ENCODE results near the gene PTPRN2. TPM values are rescaled to one million over a fixed set of nuclear protein-coding genes. Genes with fewer than 3 reads are reported as not detected.

The PTPRN2 gene
- total RNA-seq, 1 experiment from 2014 or later = 2.1 TPM

GRCh38 chr7:157602581-157602980 lies 985.0 kb downstream of the PTPRN2 start:
- ChIA-PET POLR2A (no interaction called here), RAD21 (ENCODE audit: low non-redundant PET in 1 of 2, low total read pairs in 2 of 2, uncharacterized antibody in 2 of 2, unreplicated experiment in 2 of 2) (no interaction called here), CTCF (no interaction called here)
- no peaks in the 10 kb centered on the region for H4K20me1 ChIP-seq (ENCODE audit: insufficient read depth)
- H3K4me3 ChIP-seq (replicated peaks in 1 of 2; ENCODE audit: low read depth in 1 of 2, low read length in 2 of 2) = no peak overlapping the region
- no peak overlapping the region for H2AFZ ChIP-seq (ENCODE audit: low read depth, low read length, poor library complexity, severe bottlenecking)
- no peaks in the 10 kb centered on the region for H3K9me3 ChIP-seq (ENCODE audit: control insufficient read depth in 1 of 2, insufficient read depth in 1 of 2, low read depth in 1 of 2, low read length in 2 of 2)
- ATAC-seq (no peak), DNase-seq (ENCODE audit: low read depth, low spot score) (no peak)
- no peaks in the 10 kb centered on the region for H3K4me1 ChIP-seq (ENCODE audit: control insufficient read depth in 1 of 2, insufficient read depth in 2 of 2, low read length in 2 of 2)
- no peaks in the 10 kb centered on the region for H3K27me3 ChIP-seq (ENCODE audit: insufficient read depth, low read length)
- no peaks in the 10 kb centered on the region for H3K79me2 ChIP-seq (ENCODE audit: insufficient read depth, low read length)
- intact Hi-C loops (cut with micrococcal nuclease) = no loop called here
- TF ChIP-seq CEBPB (IDR thresholded peaks at IDR 0.05; ENCODE audit: low read depth) = no peak
- no peak overlapping the region for H3K9ac ChIP-seq (ENCODE audit: low read length)
- H3K36me3 ChIP-seq (ENCODE audit: control insufficient read depth in 1 of 2, insufficient read depth in 2 of 2, low read length in 2 of 2) = no peaks in the 10 kb centered on the region
- no peak overlapping the region for H3K4me2 ChIP-seq (ENCODE audit: low read length)
- no TSS peak for BruUV-seq (replicated peaks)
- no peaks in the 10 kb centered on the region for H3K9me2 ChIP-seq (ENCODE audit: insufficient read depth)
- no peak overlapping the region for H3K27ac ChIP-seq (ENCODE audit: low read depth, low read length)

GRCh38 chr7:157602156-157602555 lies 985.5 kb downstream of the PTPRN2 start:
- intact Hi-C loops (cut with micrococcal nuclease) = no loop called here
- TF ChIP-seq RAD21 (IDR thresholded peaks at IDR 0.05; ENCODE audit: low read depth) (no peak), CTCF (IDR thresholded peaks at IDR 0.05 in 2 of 3, conservative IDR thresholded peaks at IDR 0.05 in 1 of 3; ENCODE audit: borderline replicate concordance in 1 of 3, insufficient read depth in 1 of 3, low read depth in 2 of 3, low read length in 2 of 3) (no peak), EZH2 (IDR thresholded peaks at IDR 0.05) (no peak), REST (IDR thresholded peaks at IDR 0.05; ENCODE audit: low read depth) (no peak), EGR1 (IDR thresholded peaks at IDR 0.05; ENCODE audit: low read depth) (no peak), SIN3A (IDR thresholded peaks at IDR 0.05; ENCODE audit: low read depth) (no peak)
- POLR2A ChIA-PET = no interaction called here

More at GRCh38 chr7:157602156-157602555, 985.5 kb downstream of the PTPRN2 start:
- no peaks in the 10 kb centered on the region for H3K9me2 ChIP-seq (ENCODE audit: insufficient read depth)
- no peak overlapping the region for H3K9ac ChIP-seq (ENCODE audit: low read length)
- BruUV-seq (replicated peaks) = no TSS peak
- H3K4me3 ChIP-seq (replicated peaks in 1 of 2; ENCODE audit: low read depth in 1 of 2, low read length in 2 of 2) = no peak overlapping the region
- ChIA-PET CTCF (no interaction called here), RAD21 (ENCODE audit: low non-redundant PET in 1 of 2, low total read pairs in 2 of 2, uncharacterized antibody in 2 of 2, unreplicated experiment in 2 of 2) (no interaction called here)
- ATAC-seq (no peak), DNase-seq (ENCODE audit: low read depth, low spot score) (no peak)
- H3K9me3 ChIP-seq (ENCODE audit: control insufficient read depth in 1 of 2, insufficient read depth in 1 of 2, low read depth in 1 of 2, low read length in 2 of 2) = no peaks in the 10 kb centered on the region
- H4K20me1 ChIP-seq (ENCODE audit: insufficient read depth) = no peaks in the 10 kb centered on the region
- H2AFZ ChIP-seq (ENCODE audit: low read depth, low read length, poor library complexity, severe bottlenecking) = no peak overlapping the region
- no peak overlapping the region for H3K27ac ChIP-seq (ENCODE audit: low read depth, low read length)
- no peaks in the 10 kb centered on the region for H3K27me3 ChIP-seq (ENCODE audit: insufficient read depth, low read length)
- H3K79me2 ChIP-seq (ENCODE audit: insufficient read depth, low read length) = no peaks in the 10 kb centered on the region
- no peaks in the 10 kb centered on the region for H3K4me1 ChIP-seq (ENCODE audit: control insufficient read depth in 1 of 2, insufficient read depth in 2 of 2, low read length in 2 of 2)
- no peaks in the 10 kb centered on the region for H3K36me3 ChIP-seq (ENCODE audit: control insufficient read depth in 1 of 2, insufficient read depth in 2 of 2, low read length in 2 of 2)
- H3K4me2 ChIP-seq (ENCODE audit: low read length) = no peak overlapping the region
